Daoy (cell line): ENCODE data around the gene PCP4L1. TPM values are rescaled to one million over a fixed set of nuclear protein-coding genes. Genes with fewer than 3 reads are reported as not detected.
"Not testable (repeated sequence)": the region's sequence is repeated elsewhere in the genome, so short reads cannot be mapped to it uniquely, and the experiment has no call there.

Source experiments
- DNase-seq: peaks from one replicate; pipeline ENCODE4 v3.0.0-alpha.2; 2015; ENCODE audit warnings: low read depth
- total RNA-seq: library from RNA; depleted of rRNA; stranded (reverse); fragments of >200 nt; shearing (Covaris generic); gene quantifications from 2 replicates; pipeline ENCODE4 v1.2.3, GENCODE V29; 2014

Gene PCP4L1
- total RNA-seq, 1 experiment from 2014 or later: 0.06 TPM

GRCh38 chr1:161228032-161228431 lies 30.5 kb upstream of the PCP4L1 start:
- DNase-seq: no peak

GRCh38 chr1:161229896-161230295 lies 28.6 kb upstream of the PCP4L1 start:
- no peak for DNase-seq

DNA sequence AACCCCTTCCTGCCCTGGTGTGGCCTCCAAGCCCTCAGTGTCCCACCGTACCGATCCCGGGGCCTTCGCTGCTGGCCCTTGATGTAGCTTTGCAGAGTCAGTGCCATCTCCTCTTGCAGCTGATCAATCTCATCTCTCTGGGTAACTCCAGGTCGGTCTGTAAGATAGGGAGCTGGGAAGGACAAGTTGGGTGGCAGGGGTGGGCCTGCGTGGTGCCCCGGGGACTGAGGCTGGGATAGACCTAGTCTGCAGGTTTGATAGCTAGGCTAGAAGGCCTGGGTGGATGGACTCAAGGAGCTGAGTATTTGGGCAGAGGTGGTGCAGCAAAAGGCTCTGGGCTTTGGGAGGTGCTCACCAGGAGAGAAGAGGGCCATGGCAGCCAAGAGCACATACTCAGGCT lies 27.8 kb upstream of the PCP4L1 start:
- no peak for DNase-seq

DNA sequence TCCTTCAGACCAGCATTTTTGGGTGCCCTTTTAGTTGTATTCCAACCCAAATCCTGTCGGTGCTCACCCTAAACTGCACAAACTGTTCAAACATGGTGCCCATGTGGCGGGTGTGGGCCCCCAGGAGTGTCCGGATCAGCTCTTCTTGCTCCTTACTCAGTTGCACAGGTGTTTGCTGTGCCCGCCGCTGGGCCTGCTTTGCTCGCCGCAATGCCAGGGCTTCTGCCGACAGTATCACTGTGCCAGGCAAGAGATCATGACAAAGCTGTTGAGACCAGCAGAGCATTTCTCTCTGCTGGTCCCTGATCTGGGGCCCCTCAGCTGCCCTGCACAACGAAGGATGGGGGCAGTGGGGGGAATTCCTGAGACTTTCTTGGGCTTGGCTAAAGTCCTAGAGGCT lies 25.4 kb upstream of the PCP4L1 start:
- no peak for DNase-seq

- no peak for DNase-seq
Observed at GRCh38 chr1:161235957-161236775, 22.4 kb upstream of the PCP4L1 start.

DNA sequence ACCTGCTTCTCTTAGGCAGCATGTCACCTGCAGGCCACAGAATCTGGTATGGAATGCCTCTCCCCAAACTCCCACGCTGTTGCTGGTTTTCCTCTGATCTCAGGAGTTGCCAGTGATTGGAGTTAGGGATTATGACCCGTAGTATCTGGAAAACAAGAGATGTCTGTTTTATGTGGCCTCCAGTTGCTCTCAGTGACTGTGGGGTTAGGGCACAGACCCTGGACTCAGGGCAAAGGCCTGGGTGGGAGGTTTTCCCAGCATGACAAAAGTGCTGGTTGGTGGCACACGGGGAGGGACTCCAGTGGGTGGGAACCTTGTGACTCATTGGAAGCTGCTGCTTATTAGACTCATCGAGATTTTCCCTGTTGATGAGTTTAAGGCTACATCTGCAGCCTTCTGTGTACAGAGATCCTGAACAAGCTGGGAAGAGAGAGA lies 20.5 kb upstream of the PCP4L1 start, which contains the start of gene NR1I3:
NR1I3 (minus strand) TSS at position 165 of the 435 bp plus-strand sequence. CDS start 1,638 bp downstream, outside the sequence.
- DNase-seq: no peak

DNA sequence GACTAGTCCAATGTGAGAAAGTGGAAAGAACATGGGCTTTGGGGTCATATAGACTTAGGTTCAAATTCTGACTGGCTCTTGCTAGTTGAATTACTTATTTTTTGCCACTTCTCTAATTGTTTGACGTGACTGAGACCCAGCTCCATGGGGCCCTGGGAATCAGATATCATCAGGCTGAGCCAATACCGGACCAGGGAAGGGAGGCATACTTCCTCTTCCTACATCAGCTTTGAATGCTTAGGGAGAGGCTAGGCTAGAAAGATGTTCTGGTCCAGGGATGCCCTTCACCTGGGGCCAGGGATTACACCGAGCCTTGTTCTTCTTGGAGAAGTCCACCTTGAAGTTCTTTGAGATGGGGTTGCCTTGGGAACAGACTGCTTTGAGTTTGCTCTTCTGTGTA lies 16.9 kb upstream of the PCP4L1 start:
- no peak for DNase-seq

GRCh38 chr1:161242313-161242712 lies 16.2 kb upstream of the PCP4L1 start:
- no peak for DNase-seq

- no peak for DNase-seq
Observed at GRCh38 chr1:161244888-161245287, 13.7 kb upstream of the PCP4L1 start.

- not testable (repeated sequence) for DNase-seq
Observed at GRCh38 chr1:161250100-161250499, 8.4 kb upstream of the PCP4L1 start.

GRCh38 chr1:161250829-161251228 lies 7.7 kb upstream of the PCP4L1 start:
- no peak for DNase-seq

GRCh38 chr1:161251579-161251978 lies 7.0 kb upstream of the PCP4L1 start:
- no peak for DNase-seq

GRCh38 chr1:161255302-161255701 lies 3.2 kb upstream of the PCP4L1 start:
- not testable (repeated sequence) for DNase-seq

DNA sequence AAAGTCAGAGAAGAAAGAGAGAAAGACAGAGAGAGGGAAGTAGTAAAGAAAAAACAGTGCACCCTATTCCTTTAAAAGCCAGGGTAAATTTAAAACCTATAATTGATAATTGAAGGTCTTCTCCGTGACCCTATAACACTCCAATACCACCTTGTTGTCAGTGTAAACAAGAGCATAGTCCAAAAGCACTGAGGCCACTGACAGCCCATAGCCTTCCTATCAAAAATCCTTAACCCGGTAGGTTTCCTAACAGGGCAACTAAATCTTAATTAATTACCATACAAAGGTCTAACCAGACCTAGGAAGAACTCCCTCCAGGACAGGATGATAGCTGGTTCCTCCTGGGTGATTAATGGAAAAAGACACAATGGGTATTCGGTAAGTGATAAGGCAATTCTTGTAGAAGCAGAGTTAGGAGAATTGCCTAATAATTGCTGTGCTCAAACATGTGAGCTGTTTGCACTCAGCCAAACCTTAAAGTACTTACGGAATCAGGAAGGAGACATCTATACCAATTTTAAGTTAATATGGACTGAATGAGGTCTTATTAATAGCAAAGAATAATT lies 2.5 kb upstream of the PCP4L1 start:
- not testable (repeated sequence) for DNase-seq

- not testable (repeated sequence) for DNase-seq
Observed at GRCh38 chr1:161257109-161257508, 1.4 kb upstream of the PCP4L1 start.

DNA sequence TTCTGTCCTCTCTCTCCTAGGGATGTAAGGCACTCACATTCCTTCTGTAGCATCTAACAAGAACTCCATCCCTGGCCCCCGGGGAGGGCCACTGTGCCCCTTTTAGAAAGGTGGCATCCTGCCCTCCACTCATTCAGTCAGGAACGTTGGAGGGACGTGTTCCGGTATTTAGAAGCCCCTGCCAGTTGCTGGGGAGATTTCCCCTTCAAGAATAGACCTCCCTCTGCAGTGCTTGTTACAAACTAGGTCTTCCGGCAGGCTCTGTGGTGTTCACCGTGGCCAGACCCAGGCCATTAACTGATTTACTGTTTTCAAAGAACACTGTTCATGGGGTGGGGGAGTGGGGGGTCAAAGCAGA lies 779 bp downstream of the PCP4L1 start:
- no peak for DNase-seq

GRCh38 chr1:161259765-161260164 lies 1.2 kb downstream of the PCP4L1 start:
- no peak for DNase-seq

GRCh38 chr1:161260376-161261260 lies 2.1 kb downstream of the PCP4L1 start:
- DNase-seq: no peak

DNA sequence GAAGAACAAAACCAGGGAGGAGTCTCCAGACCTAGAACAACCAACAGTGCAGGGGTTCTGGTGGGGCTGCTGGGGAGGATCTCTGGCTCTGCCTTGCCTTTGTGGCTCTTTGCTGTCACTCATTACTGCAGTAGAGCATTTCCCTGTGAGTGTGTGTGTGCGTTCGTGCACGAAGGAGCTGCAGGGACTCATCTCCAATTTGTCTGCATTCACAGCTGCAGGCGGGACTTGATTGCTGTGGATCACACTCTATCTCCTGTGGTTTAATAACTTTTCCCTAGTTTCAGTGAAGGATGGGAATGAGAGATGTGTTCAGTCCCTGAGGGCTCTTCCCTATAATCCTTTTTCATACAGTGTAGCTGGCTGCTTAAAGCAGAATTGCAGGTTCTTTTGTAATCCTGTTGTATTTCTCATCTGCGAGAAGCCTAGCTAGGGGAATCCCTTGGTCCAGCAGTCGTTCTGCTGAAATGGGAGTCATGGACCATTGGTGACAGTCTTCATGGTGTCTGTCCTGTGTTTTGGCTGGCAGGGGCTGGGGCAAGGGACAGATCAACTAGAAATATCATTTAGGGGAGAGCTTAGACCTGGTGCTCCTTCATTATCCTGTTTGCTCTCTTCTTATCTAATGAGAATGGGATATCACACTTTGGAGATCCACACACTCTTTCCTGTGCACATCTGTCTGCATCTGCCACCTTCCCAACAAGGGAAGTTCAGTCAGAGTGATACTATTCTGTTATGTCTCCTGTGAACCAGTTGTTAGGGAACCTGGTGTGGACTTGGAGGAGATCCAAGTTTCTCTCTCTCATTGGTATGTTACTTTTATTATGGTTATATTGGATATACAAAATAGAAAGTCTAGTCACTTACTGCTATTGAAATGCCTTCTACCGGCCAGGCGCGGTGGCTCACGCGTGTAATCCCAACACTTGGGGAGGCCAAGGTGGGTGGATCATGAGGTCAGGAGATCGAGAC lies 3.0 kb downstream of the PCP4L1 start:
- no peak for DNase-seq

DNA sequence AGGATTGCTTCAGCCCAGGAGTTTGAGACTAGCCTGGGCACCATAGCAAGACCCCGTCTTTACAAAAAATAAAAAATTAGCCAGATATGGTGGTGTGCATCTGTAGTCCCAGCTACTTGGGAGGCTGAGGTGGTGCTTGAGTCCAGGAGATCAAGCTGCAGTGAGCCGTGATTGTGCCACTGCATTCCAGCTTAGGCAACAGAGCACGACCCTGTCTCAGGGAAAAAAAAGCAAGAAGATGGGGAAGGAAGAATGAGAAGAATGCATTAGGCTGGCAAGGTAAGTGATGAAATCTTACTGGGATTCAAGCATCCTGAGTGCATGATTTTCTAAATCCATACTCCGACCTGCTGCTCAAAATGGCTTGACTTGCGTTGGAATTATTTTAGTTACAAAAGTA lies 6.8 kb downstream of the PCP4L1 start:
- no peak for DNase-seq

- peak; percentile 71 for DNase-seq
Observed at GRCh38 chr1:161266202-161266601, 7.7 kb downstream of the PCP4L1 start.
